OCI-LY1 (cell line): ENCODE data around the gene LBX2.

Source experiments
- CTCF ChIP-seq: fragments of 200-600 bp; sonication (generic), shearing (Covaris generic); IDR thresholded peaks from 2 replicates; pipeline ENCODE4 v1.5.1; 2017; ENCODE audit warnings: mild to moderate bottlenecking, antibody characterized with exemption, low read length, moderate library complexity, mixed read lengths
- EZH2 ChIP-seq: fragments of 200-600 bp; sonication (generic), shearing (Covaris generic); IDR thresholded peaks from 2 replicates; pipeline ENCODE4 v1.8.0; 2017; ENCODE audit warnings: borderline replicate concordance, mixed run types, mild to moderate bottlenecking, antibody characterized with exemption, low read length, moderate library complexity, mixed read lengths

DNA sequence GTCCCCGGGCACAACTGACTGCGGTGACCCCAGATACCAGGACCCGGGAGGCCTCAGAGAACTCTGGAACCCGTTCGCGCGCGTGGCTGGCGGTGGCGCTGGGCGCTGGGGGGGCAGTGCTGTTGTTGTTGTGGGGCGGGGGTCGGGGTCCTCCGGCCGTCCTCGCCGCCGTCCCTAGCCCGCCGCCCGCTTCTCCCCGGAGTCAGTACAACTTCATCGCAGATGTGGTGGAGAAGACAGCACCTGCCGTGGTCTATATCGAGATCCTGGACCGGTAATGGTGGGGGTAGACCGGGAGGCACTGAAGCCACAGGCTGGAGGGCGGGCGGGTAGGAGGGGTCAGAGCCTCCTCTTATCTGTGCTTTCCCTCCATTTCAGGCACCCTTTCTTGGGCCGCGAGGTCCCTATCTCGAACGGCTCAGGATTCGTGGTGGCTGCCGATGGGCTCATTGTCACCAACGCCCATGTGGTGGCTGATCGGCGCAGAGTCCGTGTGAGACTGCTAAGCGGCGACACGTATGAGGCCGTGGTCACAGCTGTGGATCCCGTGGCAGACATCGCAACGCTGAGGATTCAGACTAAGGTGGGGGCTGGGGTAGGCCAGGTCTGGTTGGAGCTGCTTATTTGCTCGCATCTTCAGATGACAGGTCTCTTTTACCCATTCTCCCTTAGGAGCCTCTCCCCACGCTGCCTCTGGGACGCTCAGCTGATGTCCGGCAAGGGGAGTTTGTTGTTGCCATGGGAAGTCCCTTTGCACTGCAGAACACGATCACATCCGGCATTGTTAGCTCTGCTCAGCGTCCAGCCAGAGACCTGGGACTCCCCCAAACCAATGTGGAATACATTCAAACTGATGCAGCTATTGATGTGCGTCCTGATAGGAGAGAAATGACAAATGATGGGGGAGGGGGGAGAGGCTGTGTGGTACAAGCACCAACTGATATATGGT is 31.1 kb upstream of the LBX2 start:
- no peak for TF ChIP-seq CTCF
- no peak for TF ChIP-seq EZH2
